ENCODE measurements around the gene CHN2.

DNA sequence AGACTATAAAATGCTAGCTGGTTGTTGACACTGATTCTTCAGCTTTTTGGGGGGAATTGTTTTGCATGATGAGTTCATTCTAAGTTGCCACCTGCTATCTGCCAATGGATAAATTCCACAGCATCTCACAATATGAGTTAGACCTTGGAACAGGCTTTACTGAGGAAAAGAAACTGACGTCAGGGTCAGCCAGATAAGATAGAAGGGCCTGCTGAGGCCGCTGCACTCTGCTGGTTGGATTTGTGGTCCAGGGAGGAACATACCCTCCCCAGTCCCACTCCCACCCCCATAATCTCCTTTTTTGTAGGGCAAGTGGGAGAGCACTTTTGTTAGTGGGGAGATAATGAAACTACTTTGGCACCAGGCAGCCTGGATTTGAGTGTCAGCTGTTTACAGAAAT lies 258.4 kb downstream of the CHN2 start:
- TF ChIP-seq TAF1 (IDR thresholded peaks at IDR 0.05; ENCODE audit: borderline replicate concordance, insufficient read depth, low read length), result no peak
- TF ChIP-seq FOXP2 (optimal IDR thresholded peaks at IDR 0.05; ENCODE audit: borderline replicate concordance, extremely low read depth, extremely low read length, insufficient read depth), result no peak
- TF ChIP-seq POLR2AphosphoS5 (IDR thresholded peaks at IDR 0.05; ENCODE audit: low read depth, low read length), result no peak
- TF ChIP-seq SIN3A (IDR thresholded peaks at IDR 0.05; ENCODE audit: borderline replicate concordance, insufficient read depth, low read length), result no peak
- TF ChIP-seq, protein P1, sequence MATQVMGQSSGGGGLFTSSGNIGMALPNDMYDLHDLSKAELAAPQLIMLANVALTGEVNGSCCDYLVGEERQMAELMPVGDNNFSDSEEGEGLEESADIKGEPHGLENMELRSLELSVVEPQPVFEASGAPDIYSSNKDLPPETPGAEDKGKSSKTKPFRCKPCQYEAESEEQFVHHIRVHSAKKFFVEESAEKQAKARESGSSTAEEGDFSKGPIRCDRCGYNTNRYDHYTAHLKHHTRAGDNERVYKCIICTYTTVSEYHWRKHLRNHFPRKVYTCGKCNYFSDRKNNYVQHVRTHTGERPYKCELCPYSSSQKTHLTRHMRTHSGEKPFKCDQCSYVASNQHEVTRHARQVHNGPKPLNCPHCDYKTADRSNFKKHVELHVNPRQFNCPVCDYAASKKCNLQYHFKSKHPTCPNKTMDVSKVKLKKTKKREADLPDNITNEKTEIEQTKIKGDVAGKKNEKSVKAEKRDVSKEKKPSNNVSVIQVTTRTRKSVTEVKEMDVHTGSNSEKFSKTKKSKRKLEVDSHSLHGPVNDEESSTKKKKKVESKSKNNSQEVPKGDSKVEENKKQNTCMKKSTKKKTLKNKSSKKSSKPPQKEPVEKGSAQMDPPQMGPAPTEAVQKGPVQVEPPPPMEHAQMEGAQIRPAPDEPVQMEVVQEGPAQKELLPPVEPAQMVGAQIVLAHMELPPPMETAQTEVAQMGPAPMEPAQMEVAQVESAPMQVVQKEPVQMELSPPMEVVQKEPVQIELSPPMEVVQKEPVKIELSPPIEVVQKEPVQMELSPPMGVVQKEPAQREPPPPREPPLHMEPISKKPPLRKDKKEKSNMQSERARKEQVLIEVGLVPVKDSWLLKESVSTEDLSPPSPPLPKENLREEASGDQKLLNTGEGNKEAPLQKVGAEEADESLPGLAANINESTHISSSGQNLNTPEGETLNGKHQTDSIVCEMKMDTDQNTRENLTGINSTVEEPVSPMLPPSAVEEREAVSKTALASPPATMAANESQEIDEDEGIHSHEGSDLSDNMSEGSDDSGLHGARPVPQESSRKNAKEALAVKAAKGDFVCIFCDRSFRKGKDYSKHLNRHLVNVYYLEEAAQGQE (IDR thresholded peaks at IDR 0.05; ENCODE audit: insufficient read depth in 1 of 2, low read depth in 2 of 2, low read length in 2 of 2), result no peak

Measured in PFSK-1 (cell line).